Measurements from ENCODE around the gene CFAP119. TPM values are rescaled to one million over a fixed set of nuclear protein-coding genes. Genes with fewer than 3 reads are reported as not detected.

CFAP119 gene
- polyA plus RNA-seq, 1 donor = 2.6 TPM

DNA sequence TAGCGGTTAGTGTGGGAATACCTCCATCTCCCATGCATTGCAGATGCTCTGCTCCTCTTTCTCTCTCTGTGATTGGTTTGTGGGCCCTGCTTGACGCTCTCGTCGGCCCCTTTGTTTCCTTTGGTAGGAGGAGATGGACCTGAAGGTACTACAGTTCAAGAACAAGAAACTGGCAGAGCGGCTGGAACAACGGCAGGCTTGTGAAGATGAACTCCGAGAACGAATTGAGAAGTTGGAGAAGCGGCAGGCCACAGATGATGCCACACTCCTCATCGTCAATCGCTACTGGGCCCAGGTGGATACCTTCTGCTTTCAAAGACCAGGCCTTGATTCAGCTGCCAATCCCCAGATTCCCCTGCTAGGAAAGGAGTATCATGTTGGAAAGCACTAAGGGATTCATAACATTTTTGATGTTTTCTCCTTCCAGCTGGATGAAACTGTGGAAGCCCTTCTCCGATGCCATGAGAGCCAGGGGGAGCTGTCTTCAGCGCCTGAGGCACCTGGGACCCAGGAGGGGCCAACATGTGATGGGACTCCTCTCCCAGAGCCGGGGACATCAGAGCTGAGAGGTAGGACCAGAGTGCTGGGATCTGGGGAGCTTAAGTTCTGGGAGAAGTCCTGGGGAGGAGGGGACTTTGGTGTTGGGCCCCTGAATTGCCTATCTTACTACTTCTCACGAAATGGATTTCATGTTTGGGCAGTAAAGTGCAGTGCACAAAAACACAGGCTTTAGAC lies 1.3 kb upstream of the CFAP119 start:
- DNase-seq = no peak

DNA sequence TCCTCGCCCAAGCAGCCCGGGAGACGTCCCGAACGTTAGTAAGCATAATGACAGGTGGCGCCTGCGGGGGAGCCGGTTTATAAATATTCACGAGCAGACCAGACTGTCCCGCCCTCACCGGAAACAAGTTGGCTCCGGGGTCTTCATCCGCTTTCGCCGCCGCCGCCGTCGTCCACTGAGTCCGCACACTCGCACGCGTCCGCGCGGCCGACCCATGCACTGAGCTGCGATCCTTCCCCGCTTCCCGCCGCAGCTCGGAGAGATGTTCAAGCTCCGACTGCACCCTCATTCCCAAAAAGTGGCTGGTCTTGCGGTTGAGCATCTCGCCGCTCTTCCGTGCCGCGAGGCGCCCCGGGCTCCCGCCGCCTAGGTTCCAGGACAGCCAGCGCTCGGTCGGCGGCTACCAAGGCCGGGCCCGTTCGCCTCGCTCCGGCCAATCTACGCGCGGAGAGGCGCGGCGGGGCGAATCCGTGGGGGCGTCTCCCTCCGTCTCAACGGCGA lies 385 bp downstream of the CFAP119 start:
- no peak for DNase-seq

DNA sequence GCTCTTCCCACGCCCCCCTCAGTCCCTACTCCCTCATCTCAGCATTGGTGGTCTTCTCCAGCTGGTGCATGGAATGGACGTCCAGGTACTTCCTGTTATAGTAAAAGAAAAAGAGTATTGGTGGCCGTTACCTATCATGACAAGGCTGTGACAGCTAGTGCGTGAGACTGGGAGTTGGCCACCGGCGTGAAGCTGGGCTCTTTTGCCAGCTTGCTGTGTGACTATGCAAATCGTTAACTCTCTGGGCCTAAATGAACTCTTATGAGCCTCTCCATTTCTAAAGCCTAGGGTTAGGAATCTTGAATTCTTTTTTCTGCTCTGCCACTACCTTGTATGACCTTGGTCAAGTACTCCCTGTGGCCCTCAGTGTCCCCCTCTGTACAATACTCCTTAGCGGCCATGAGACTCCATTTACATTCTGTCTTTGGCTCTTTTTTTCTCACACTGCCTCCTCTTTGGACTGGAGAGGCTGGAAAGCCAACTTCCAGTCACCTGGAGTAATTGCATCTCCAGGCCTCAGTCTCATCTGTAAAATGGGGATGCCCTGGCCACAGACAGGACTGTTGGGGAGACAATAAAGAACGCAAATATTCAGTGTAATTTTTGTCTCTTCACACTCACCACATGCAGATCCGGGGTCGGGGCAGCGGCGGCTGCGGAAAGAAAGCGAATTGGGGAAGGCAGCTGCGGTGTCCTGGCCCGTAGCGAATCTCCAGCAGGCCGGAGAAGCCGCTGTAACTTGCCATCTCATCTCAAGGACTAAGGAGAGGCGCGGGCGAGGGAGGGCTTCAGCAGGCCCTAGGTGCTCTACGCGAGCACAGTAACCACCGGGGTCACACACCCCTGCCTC lies 1.1 kb downstream of the CFAP119 start:
- no peak for DNase-seq

DNA sequence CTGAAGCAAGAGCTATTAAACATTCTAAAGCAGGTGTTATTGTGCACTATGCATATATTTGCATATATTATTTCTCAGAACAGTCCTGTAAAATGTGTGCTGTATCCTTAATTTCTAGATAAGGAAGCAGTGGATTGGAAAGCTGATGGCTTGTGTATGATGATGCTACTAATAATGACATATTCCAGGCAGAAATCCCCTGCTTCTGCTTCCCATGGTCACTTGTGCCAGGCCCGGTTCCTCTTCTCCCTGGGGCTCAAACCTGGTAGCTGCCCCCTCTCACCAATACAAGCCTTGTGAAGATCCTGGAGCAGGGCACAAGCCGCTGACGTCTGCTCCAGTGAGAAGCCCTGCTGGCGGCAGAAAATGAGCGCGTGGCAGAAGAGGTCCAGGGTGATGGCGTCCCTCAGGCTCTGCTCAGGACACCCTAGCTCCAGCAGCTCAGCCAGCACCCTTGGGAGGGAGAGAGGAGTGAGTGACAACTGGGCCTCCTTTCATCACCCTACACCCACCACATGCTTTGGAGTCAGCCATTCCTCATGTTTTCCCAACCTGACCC lies 1.8 kb downstream of the CFAP119 start:
- no peak for DNase-seq

DNA sequence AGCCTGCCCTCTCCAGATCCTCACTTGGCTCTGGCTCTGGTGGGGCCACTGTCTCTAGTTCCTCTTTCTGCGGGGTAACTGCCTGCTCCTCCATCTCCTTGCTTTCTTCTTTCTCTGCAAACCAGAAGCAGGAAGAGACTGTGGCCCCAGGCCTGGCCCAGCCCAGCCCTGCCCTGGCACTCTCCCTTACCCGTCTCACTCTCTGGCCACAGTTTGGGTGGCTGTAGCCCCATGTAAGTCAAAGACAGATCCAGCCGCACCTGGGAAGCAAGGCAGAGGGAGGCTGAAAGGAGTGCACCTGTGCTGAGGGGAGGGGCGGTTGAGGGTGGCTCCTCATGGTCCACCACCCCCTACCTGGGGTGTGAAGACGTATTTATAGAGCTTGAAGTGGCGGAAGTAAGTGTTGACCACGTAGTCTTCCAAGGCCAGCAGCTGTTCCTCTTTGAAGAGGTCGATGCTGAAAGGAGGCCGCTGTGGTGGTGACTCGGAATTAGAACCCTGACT lies 2.8 kb downstream of the CFAP119 start:
- no peak for DNase-seq

DNA sequence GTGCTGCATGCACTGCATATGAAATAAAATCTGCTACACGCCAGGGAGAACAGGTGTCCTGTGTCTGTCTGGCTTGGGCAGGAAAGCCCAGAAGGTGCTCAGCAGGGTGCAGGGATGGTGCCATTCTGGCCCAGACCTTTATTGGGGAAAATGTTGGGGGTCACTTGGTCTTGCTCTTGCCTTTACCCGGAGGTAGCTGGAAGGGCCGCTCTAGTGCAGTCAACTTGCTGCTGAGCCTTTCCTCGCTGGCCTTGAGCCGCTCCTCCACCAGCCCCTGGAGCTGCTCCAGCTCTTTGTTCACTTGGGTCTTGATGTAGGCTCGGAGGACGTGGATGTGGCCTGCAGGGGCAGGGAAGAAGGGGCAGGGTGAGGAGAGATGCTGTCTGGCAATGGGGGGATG lies 4.5 kb downstream of the CFAP119 start:
- DNase-seq = no peak

DNA sequence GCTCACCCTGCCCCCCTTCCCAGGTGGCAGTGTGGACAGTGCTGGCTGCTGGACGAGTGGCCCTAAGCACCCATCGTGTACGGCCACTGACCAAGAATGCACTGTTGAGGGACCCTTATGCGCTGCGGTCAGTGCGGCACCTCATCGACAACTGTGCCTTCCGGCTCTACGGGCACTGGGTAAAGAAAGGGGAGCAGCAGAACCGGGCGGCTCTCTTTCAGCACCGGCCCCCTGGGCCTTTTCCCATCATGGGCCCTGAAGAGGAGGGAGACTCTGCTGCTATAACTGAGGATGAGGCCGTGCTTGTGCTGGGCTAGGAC lies 5.1 kb downstream of the CFAP119 start:
- no peak for DNase-seq

DNA sequence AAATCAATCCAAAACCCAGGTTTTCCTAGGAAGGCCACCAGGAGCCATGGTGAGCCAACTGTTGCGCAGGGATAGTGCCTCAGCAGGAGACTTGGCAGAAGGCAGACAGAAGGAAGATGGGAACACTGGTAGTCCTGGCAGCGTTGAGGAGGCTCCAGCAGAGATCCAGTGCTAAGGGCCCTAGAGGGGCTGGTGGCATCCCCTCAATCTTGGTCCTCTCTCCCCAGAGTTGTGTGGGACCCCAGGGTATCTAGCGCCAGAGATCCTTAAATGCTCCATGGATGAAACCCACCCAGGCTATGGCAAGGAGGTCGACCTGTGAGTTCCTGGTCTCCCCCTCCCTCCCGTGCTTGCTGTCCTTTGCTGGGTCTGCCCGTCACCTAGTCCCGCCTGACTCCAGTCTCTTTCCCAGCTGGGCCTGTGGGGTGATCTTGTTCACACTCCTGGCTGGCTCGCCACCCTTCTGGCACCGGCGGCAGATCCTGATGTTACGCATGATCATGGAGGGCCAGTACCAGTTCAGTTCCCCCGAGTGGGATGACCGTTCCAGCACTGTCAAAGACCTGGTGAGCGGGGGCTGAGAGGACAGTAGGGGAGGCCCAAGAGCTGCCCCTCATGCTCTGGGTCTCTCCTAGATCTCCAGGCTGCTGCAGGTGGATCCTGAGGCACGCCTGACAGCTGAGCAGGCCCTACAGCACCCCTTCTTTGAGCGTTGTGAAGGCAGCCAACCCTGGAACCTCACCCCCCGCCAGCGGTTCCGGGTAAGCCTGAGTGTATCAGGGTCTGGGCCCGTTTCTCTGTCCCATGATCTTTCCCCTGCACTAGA lies 5.7 kb downstream of the CFAP119 start:
- no peak for DNase-seq

DNA sequence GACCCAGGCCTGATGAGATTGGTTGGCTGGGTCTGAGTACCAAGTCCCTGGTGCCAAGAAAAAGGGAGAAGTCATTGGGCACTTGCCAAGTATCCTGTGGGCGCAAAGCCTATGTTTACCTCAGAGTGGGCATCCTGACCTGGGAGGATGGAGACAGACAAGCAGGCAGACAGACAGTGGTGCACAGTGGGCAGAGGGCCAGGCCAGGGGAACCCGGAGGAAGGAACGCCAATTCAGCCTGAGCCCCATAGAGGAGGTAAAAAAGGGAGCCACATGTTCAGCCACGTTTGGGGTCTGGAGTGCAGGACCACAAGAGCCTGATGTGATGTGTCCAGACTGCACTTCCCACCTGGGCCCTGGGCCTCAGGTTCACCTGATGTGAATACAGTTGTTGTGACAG lies 8.3 kb downstream of the CFAP119 start:
- no peak for DNase-seq

DNA sequence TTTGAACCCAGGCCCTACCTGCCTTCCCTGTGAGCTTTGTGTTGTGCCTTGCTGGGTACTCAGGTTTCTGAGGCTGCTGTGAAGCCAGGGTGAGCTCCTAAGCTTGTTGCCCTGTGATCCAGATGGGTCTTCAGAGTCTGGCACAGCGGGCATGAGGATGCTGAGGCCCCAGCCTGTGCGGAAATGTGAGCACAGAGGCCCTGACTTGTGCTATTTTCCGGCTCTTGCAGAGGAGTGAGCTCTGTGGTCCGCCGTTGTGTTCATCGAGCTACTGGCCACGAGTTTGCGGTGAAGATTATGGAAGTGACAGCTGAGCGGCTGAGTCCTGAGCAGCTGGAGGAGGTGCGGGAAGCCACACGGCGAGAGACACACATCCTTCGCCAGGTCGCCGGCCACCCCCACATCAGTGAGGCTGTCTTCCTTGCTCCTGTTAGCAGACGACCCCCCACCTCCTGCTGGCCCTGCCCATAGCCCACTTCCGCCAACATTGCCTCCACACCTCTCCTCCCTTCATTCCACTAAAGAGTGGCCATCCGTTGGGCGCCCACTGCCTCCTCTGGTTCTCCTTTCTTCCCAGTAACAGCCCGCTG lies 10.9 kb downstream of the CFAP119 start:
- no peak for DNase-seq

DNA sequence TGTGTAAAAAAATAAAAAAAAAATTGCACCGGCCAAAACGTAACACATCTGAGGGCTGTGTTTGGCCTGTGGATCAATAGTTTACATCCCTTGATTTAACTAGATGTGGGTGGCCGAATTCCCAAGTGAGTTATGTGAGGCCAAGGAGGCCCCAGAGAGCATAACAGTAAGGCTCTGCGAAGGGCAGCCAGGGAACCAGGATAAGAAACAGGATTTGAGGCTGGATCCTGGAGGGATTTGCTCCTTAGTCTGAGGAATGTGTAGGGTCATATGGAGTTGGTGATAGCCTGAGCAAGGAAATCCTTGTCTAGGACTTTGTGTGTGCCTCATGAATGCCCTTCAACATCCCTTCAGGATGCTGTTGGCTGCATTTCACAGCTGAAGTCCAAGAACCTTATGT lies 11.7 kb downstream of the CFAP119 start:
- no peak for DNase-seq

DNA sequence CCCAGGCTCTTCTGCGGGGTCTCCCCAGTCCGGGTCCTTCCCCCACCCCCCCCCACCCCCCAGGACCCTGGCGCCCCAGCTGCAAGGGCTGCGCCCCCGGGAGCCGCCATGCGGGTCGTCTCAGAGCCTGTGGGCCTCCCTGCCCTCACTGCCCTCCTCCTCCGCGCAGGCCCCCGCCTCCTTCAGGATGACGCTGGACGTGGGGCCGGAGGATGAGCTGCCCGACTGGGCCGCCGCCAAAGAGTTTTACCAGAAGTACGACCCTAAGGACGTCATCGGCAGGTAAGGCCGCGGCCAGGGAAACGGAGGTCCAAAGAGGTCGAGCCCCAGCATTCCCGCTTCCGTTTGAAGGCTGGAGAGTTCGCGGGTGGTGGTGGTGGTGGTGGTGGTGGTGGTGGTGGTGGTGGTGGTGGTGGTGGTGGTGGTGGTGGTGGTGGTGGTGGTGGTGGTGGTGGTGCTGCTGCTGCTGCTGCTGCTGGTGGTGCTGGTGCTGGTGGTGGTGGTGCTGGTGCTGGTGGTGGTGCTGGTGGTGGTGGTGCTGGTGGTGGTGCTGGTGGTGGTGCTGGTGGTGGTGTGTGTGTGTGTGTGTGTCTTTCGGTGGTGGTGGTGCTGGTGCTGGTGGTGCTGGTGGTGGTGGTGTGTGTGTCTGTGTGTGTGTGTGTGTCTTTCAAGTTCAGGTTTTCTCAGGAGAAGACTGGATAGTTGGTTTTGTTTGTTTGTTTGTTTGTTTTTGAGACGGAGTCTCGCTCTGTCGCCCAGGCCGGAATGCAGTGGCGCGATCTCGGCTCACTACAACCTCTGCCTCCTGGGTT lies 13.0 kb downstream of the CFAP119 start:
- no peak for DNase-seq

DNA sequence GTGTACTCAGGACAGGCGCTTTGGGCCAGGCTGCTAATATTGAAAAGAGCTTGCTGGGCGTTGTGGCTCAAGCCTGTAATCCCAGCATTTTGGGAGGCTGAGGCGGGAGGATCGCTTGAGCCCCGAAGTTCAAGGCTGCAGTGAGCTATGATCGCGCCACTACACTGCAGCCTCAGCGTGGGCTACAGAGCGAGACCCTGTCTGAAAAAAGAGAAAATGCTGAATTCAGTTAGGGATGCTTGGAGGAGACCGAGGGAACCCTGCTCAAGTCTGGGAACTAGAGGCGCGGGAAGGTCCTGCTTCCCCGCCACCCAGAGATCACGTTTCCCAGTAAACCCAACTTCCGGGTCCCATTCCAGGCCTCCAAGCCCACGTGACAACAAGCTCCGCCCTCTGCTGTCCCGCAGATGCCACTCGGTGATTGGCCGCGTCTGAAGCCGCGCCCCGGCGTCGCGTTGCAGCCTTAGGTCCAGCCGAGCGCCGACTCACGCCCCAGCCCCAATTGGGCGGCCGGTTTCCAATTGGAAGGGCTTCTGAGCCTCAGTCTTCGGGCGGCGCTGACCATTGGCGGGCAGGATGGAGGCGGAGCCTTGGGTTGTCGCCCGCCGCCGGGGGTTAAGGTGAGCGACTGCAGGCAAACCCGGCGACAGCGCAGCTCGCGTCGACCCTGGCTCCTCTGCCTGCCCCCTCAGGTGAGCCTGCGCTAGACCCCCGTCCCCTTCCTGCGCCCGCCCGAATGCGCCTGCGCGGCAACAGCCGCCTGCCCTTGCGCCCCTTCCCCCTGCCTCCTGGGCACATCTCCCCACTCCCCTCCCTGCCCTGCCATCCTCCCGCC lies 13.8 kb downstream of the CFAP119 start, which contains the start of gene PHKG2:
Gene PHKG2, plus strand, starts transcription at position 627 of the 835 bp plus-strand sequence. CDS start 396 bp downstream, outside the sequence.
- peak; percentile 100 for DNase-seq

DNA sequence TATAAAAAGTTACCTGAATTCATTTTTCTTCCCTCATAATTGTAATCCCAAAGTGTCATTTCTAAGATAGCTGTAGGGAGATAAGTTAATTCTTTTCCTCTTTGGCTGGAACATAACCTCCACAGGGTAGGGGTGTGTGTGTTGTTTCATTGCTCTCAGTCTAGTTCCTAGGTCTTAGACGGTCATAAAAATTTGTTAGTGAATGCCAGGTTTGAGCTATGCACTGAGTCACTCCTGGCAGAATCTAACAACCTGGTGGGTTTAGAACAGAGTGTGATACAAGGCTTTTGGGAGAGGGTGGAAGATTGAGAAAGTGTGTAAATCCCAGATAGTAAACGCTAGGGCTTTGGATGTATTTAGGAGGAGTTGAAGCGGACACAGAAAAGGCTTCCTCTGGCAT lies 14.5 kb downstream of the CFAP119 start:
- DNase-seq = no peak

DNA sequence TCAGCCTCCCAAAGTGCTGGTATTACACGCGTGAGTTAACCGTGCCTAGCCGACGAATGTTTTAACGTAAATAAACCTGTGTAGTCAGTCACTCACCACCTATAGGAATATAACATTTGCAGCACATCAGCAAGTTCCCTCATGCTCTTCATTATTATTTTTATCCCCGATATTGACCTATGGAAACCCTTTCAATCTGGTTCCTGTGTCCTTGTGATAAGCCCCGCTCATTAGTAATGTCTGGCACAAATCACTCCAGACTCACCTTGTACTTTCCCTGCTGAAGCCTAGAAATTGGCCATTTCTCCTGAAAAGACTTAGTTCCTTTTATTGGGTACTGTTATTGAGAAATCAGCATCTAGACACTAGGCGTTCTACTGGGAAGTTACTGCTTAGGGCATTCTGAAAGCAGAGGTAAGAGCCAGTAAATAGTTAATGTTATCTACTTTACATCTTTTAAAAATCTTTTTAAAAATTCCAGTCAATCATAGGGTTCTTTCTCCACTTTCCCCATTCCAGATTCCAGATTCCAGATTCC lies 15.2 kb downstream of the CFAP119 start:
- DNase-seq = no peak

DNA sequence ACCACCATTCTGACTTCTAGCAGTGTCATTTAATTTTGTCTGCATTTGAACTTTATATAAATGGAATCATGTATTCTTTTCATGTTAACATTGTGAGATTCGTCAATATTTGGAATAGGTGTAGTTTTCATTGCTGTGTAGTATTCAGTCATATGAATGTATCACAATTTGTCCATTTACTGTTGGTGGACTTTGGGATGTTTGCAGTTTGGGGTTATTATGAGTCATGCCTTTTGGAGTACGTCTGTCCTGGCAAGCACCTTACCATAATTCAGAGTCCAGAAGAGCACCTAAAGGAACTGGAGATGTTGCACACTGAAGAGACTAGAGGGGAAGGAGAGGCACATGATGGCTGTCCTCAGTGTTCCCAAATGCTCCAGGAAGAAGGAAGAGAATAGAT lies 16.8 kb downstream of the CFAP119 start:
- no peak for DNase-seq

DNA sequence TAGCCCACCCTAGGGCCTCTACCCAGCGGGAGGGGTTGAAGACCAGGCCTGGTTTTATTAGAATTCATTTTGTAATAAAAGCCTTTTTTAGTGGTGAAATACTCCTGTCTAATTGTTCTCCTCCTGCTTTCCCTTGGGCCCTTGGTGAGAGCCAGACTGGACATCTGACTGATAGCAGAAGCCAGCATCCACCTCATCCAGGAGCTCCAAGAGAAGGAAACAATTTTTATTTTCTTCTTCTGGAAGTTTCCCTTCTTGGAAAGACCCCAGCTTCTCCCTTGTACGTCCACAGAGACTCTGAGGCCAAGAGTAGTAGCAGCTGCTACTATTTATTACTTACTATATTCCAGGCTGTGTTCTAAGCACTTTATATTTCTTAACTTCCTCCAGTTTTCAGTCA lies 17.7 kb downstream of the CFAP119 start:
- peak; percentile 82 for DNase-seq

DNA sequence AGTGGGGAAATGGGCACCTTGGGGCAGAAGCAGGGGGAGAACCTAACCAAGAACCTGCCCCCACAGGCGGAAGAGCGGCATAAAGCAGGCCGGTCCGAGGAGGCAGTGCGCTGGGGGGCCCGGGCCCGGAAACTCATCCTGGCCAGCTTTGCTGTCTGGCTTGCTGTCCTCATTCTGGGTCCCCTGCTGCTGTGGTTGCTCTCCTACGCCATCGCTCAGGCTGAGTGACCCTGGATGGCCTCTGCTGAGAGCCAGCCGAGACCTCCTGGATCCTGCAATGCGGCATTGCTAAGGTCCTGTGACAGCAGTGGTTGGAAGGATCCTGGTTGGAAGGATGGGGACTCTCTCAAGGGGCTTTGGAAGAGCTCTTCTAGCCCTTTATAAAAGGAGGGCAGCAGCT lies 18.1 kb downstream of the CFAP119 start:
- no peak for DNase-seq

DNA sequence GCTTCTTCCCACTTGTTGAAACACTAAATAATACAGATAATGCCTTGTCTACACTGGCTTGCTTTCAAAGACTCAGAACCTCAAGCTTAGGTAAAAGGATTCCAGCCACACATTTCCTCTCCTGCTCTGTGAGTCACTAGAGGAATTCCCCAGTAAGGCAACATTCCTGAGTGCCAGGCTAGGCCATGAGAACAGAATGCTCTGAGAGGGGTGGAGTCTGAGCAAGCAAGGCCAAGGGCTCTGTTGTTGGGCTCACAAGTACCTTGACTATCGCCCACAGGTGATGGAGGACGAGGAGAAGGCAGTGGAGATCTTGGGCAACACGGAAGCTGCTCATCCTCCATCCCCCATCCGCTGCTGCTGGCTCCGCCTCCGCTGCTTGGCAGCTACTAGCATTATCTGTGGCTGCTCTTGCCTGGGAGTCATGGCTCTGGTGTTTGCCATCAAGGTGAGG lies 20.4 kb downstream of the CFAP119 start:
- DNase-seq = no peak

All from hindlimb muscle (tissue), 1 donor.